CD4-positive, alpha-beta T cell treated with Interferon alpha-2 for 1 hour (primary cell): Measurements from ENCODE around the gene MMP7.

Experiments
- DNase-seq, 2 donors: peaks; one replicate each; pipeline ENCODE4 v3.0.0-alpha.2; 2020 to 2022

Gene MMP7

DNA sequence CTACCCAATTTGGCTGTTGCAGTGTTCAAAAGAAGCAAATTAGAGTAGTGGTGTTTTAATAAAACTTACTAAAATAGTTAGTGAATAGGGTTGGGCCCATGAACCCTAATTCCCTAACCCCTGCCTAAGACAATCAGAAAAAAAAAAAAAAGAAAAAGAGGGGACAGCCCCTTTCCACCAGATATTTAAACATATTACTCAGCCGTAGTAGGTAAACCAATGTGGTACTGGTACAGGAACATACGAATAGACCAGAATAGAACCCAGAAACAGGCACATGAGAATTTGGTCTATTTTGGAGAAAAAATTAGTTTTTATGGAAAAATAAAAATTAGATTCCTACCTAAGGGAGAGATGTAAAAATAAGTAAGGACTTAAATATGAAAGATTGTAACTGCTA lies 38.6 kb downstream of the MMP7 start:
- no peak for DNase-seq

DNA sequence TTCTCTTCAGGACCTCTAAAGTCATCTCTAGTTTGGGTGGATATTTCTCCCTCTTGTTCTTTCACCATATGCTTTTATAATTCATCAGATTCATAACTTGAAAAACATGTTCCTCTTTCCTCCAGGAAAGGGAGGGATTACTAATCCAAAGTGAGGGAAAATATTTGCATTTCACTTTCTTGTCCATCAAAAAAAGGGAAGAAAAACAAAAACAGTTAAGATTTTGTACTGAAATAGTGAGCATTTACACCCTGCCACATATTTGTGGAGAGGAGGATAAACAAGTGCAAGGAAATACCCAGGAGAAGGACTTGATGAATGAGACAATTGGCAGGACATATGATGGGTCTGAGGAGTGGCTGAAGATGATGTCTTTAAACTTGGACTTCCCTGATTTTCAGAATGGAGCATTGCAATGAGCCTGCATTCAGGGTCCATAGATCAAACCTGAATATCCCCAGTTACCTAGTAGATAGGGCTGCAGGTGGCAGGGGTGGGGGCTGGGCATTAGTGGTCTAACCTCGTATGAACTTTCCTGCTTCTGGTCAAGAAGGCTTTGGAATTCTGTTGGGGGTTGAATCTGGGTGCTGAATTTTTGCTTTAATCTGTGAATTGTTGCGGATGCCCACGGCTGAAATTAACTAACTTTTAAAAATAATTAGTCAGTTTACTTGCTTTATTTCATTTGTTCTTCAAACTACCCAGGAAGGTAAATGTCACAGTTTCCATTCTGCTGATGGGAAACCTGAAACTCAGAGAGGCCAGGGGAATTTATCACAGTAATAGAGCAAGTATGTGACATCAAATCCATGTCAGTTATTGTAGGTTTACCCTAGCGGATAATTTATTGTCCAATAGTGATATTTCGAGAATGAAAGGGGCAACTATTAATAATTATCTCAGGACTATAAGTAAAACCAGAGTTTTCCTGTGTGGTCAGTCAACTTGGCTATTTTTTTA lies 41.1 kb downstream of the MMP7 start:
- DNase-seq: no peak

DNA sequence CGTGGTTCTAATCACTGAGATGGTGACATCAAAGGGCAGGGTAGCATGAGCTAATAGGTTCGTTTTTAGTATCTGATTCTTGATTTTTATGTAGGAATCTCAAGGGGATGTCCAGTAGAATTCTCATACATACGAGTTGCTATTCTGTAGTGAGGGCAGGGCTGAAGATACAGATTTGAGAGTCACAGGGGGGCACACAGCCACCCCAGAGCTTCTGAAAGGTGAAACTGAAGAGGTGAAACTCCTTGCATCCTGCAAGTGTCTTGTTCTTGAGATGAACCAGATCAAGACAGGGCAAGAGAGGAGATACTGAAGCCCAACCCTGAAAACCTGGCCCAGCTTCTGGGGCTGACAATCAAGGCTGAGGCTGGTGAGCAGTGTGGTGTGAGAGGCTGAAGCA lies 42.3 kb downstream of the MMP7 start:
- DNase-seq: no peak

DNA sequence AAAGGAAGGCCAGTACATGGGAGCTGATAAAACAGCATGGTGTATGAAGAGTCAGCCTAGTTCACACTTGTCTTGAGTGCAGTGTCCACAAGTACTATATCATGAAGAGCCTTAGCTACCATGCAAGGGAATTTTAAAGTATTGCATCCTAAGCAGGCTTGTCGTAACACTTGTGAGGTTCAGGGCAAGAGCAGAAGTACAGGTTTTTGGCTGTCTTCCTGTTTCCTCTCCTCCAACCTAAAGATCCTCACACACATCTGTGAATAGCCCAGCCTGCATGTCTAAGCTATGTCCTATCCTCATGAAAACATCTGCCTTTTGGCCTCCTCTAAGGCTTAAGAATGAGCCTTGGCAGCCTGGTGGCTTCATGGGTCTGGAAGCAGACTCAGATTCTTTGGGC lies 43.3 kb downstream of the MMP7 start:
- DNase-seq: no peak

GRCh38 chr11:102486584-102486983 lies 44.0 kb downstream of the MMP7 start:
- DNase-seq: no peak

DNA sequence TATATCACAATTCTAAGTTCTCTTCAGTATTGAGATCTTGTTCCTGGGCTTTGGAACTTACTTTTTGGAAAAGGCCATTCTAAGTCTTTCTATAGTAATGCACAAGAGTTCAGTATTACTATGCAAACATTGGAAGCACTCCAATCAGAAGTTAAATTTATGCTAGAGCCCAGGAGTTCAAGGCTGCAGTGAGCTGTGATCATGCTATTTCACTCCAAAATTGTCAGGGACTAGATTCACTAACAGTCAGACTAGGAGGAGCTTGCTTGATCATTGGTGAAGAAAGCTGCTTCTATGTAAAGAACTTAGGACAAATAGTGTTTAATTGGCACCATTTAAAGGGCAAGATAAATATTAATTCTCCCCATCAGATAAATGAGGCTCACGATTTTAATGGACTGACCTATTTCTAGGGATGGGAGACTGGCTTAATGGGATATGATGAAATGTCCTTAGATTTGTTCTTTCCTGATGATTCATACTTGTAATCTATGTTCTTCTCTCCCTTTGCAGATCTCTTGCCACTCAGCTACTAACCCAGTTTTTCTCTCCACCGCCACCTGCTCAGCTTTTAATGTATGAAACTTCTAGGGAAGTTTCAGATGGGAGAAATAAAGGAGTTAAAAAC lies 45.3 kb downstream of the MMP7 start:
- no peak for DNase-seq

DNA sequence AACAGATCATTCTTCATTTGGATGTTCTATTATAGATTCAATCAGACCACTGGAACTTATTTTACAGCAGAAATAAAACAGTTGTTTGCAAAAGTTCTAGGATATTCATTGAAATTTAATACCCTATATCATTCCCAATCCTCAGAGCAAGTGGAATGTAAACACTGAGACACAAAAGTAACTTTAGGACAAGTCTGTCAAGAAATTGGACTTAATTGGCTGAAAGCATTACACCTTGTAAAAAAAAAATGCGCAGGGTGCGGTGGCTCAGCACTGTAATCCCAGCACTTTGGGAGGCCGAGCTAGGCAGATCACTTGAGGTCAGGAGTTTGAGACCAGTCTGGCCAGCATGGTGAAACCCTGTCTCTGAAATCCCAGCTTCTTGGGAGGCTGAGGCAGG lies 48.1 kb downstream of the MMP7 start:
- no peak for DNase-seq

DNA sequence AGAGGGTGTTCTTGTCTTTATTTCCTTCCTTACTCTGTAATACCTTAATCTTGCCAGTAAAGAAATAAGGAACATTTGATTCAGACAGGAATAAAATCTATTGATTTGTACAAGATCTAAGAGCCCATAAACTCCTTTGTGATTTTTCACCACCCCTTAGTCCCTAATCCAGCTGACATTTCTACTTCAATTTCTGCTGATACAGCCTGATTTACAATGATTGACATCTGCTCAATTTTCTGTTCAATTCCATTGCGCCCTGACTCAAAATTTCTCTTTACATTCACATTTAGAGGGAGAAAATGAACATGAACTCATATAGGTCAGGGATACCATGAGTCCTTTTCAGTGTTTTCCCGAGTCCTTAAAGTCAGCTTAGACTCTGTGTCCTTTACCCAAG lies 50.8 kb downstream of the MMP7 start:
- DNase-seq: no peak

GRCh38 chr11:102478673-102479299 lies 51.8 kb downstream of the MMP7 start:
- no peak for DNase-seq

- DNase-seq: peak in 1 of 2 donors; percentile 38
Observed at GRCh38 chr11:102476812-102477211, 53.7 kb downstream of the MMP7 start.

- DNase-seq: no peak
Observed at GRCh38 chr11:102476069-102476468, 54.5 kb downstream of the MMP7 start.

DNA sequence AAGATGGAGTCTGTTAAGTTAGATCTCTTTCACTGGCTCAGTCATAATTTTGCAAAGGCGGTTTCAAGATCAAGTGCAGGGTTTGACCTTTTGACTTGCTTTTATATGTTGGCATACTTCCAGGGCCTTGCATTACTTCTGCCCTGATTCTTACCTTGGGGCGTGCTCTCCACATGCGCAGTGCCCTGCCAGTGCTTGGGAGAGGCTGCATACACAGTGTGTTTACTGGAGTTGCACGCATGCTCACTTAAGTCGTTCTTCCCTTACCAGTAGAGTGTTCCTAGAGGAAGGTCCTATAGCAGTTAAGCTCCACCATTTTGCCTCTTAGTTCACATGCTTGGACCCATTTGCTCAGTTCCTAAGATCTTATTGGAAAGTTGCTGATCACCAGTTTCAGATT lies 57.0 kb downstream of the MMP7 start:
- DNase-seq: no peak

- no peak for DNase-seq
Observed at GRCh38 chr11:102472127-102472526, 58.4 kb downstream of the MMP7 start.

- no peak for DNase-seq
Observed at GRCh38 chr11:102471474-102471873, 59.1 kb downstream of the MMP7 start.
